ENCODE data around the gene KRT71.

KRT71 gene

DNA sequence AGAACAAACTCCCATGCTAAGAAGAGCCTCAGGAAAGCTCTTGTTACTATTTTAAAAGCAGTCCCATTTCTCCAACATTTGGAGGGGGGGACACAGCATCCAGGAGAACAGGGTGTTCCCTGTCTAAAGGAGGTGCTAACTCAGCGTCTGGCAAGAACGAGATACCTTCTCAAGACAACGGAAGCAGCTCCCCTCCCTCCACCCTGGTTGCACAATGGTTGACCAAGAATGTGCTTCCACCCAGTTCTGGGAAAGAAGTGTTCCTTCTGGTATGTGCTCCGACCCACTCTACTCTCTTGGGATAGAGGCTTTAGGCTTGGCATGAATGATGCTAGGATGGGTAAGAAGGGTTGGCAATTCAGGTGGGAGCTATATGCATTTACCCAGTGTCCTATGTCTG, 58.4 kb downstream of the KRT71 start:
- no peak for DNase-seq

- DNase-seq = no peak
These were observed 58.8 kb downstream of the KRT71 start for GRCh38 chr12:52494100-52494499.

Data from bone marrow (tissue), 2 donors.